Effector CD4-positive, alpha-beta T cell (primary cell): ENCODE results near the gene MFAP3.
"Not testable (repeated sequence)": the region's sequence is repeated elsewhere in the genome, so short reads cannot be mapped to it uniquely, and the experiment has no call there.

Experiments
- DNase-seq: peaks from one replicate; pipeline ENCODE4 v3.0.0-alpha.2; 2020

Gene MFAP3

DNA sequence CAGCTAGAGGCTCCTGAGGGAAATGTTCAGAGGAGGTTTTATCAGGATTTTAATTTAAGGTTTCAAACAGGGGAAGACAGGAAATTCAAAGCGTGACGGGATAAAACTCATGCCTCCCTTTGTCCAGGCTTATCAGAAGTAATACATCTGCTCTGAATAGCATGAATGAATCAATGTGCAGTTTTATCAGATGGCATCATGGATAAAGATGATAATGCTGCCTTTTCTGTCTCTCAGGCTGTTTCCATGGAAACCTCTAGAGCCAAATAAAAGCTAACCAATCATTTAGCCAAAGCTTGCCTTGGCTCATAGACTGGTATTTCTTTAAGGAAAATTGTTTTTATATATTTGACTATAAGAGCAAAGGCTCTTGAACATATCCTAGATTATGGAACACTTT lies 16.4 kb downstream of the MFAP3 start:
- DNase-seq = no peak

DNA sequence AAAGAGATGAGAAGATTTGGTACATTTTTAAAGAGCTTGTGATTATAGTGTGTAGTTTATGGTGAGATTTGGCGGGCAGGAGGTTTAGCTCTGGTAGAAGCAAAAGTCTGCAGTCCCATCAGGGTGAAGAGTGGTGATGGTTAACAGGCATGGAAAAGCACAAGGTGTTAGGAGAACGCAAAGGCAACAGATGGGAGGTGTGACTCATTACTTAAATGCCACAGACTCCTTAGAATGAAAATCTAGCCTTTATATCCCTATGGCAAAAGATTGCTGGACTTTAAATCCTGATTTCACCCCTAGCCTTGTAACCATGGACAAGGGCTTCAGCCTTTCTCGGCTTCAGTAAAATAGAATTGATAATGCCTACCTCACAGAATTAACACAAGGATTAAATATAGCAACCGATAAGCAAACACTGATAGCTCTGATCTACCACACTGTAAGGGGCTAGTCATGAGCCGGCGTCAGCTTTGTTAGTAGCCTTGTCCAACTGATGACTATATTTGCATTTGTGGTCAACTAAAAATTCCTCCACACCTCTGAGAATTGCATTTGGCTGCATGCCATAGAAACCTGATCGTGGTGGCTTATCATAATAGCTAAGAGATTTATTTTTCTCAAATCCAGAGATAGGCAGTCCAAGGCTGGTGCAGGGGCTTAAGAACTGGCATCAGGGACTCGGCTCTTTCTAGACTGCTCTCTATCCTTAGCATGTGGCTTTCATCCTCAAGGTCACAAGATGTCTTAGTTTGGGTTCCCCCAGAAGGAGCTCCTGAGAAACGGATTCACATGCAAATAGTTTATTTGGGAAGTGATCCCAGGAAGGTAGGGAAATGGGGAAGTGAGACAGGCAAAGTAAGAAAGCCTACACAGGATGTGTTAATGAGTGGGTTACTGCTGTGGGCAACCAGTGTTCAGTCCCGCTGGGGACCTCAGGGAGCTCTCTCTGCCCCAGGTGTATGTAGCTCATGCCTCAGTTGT lies 19.6 kb downstream of the MFAP3 start:
- no peak for DNase-seq

DNA sequence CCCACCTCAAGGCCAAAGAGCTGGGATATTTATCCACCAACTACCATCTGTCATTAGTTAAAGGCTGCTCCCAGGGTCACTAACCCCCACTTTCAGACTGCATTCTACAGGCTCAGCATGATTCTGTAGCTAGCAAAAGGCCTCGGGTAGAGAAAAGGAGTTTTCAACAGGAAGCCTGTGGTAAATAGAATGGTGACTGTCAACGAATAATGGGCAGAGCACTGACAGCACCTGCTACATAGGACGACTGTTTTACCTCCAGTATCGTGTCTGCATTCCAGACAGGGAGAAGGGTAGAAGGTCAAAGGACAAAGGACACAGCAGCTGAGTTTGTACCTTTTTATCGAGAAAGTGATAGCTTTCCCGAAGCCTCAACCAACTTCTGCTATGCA lies 20.3 kb downstream of the MFAP3 start:
- DNase-seq = no peak

DNA sequence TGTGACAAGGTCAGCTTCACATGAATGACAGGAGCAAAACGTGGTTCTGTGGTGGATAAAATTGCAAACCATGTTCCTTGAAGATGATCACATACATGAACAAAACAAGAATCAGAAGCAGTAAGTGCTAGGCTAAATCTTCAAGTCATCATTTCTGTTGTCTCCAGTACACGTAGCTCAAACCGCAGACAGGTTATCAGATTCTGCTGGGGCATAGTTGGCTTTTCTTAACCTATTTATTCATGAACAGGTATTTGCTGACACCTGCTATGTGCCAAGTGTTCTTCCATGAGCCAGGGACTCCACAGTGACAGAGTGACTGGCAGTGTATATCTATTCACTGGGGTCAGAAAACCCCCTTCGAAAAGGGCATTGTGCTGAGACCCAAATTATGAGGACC lies 20.8 kb downstream of the MFAP3 start:
- no peak for DNase-seq

DNA sequence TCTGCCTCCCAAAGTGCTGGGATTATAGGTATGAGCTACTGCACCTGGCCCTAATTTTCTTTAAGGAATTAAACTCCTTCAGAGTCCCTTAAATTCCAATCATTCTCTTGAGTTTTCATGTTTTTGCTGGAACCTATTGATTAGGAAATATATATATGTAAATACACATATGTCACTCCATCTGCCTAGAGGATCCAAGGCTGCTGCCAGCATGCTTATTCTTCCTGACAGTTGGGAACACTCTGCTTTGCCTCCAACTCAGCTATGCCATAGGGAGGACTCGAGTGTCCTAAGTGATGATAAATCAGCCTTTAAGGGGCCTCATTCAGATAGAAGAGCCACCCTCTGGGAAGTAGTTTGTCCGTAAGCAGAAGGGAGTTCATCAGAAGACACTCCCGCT lies 21.8 kb downstream of the MFAP3 start:
- DNase-seq = no peak

DNA sequence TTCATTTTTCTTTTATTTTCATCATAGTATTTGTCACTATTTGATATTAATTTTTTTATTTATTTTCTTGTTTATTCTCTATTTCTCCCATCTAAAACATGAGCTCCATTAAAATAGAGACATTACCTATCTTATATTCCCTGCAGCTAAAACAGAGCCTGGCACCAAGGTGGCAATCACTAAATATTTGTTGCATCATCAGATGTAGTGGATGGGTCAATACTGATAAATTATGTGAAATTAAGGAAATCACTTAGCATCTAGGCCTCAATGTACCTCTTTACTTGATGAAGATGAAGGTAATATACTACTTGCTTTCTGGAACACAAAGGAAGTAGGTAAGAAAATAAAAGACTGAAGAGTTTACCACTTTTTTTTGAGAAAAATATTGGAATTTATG lies 24.6 kb downstream of the MFAP3 start:
- DNase-seq = no peak

DNA sequence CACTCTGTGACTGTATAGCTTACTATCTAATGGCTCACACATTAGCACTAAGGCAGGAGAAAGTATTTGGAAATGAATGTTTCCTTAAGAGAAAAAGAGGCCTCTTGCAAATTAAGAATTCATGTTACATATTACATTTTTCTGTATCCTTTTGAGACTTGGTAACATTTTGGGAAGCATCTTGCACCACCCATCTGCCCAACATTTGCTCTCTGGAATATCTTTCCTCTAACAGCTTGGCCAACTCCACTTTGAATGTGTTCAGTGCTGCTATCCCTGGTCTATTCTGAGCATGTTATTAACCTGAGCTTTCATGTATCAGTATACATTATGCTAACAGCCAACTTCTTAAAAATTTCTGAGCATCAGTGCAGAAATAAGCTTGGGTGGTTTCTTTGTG lies 27.2 kb downstream of the MFAP3 start:
- no peak for DNase-seq

DNA sequence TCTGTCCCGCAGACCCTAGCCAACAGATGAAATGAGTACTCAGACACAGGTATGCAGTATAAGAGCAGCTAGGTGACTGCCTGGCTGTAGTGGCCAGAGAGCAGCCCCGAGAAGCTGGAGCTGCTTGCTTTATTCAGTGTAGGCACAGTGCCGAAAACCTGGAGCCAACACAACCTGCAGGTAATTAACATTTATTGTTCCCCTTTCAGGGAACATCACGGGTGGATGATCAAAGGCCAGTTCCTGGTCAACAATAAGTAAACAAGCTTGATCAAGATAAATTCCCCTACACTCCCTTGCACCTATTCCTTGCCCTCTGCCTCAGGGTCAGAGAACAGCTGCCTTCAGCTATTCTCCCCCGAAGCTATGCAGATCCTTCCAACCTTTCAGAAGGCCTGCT lies 31.1 kb downstream of the MFAP3 start:
- DNase-seq = not testable (repeated sequence)

DNA sequence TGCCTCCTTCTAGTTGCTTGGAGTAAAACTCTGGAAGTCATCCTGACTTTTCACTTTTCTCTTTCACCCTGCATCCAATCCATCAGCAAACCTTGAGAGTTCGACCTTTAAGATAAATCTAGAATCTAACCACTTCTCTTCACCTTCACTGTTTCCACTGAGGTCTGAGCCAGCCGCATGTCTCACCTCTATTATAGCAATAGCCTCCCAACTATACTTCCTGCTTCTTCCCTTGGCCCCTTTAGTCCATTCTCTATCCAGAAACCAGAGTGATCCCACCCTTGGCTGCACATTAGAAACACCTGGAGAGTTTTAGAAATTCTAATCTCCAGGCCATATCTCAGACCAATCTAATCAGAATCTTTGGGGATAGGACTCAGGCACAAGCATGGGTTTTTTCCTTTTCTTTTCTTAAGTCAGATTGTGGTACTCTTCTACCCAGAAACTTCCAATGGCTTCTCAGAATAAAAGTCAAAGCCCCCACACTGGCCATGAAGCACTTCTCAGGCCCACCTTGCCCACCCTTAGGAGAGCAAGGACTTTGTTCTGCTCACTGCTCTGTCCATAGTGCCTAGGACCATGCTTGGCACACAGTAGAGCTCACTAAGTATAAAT lies 33.1 kb downstream of the MFAP3 start:
- DNase-seq = no peak

DNA sequence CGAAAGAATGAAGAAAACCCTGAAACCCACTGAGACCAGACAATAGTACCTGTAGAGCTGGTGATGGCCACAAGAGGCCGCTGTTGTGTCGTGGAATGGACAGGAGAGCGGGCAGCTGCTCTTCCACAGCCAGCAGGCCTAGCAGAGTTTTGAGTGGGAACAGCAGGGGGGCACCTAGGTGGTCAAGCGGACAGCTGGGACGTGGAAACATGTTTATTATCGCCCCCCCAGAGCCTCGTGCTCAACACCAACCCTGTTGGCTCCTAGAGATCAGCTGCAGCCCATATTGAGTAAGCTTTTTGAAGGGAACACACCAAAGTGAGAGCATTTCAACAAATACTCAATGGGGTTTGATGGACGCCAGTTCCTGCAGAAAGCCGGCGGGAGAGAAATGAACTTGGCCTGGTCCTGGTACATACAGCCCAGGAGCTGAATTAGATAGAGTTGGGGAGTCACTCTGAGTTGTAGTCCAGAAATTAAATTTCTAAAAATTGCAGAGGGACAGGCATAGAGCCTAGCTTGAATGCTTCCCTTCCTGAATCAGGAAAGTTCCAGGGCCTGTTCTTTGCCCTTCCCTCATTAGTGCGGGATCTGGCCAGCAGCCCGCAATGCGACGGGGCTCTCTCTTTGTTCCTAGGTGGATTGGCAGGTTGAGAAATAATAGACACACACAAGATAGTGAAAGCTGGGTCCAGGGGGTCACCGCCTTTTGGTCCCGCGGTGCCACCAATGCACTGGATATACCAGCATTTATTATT lies 33.8 kb downstream of the MFAP3 start:
- DNase-seq = peak; percentile 77

DNA sequence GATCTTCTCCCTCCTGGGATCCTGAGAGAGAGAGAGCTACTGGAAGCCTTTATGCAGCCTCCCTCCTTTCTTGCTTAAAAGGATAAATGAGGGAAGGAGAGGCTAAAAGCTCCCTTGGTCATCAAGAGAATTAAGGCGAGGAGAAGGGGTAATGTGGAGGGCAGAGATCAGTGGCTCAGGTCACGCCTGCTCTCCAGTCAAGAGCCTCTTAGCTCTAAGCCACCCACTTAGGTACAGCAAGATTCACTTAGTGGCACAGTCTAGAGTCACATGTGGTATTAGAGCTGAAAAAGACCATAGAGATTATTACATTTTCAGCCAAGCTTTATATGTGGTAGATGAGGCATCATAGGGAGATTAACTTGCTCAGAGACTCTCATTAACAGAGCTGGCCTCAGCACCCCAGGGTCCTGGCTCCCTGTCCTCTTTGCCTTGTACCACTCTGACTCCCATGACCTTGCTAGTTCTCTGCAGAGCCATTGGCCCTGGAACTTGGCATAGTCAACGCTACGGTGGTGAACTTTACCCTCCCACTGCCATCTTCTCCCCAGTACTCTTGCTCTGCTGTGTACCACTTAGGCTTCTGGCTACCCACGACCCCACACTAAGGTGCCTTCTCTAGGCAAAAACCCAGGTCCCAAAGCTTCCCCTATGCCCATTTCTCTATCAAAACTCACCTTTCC lies 37.6 kb downstream of the MFAP3 start:
- no peak for DNase-seq

DNA sequence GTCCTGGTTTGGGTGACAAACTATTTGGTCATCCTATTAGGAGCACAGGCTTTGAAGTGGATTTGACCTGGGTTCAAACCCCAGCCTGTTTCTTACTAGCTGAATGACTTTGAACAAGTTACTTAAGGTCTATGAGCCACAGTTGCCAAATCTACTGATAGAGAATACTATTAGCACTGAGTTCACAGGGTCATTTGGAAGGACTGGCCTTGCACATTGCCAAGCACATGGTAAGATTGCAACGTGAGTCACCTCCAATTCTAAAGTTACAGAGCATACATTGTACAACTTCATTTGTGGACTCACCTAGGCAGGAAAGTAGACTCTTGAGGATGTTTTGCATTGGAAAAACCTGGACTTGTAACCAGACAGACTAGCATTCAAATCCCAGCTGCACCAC lies 38.9 kb downstream of the MFAP3 start:
- no peak for DNase-seq

DNA sequence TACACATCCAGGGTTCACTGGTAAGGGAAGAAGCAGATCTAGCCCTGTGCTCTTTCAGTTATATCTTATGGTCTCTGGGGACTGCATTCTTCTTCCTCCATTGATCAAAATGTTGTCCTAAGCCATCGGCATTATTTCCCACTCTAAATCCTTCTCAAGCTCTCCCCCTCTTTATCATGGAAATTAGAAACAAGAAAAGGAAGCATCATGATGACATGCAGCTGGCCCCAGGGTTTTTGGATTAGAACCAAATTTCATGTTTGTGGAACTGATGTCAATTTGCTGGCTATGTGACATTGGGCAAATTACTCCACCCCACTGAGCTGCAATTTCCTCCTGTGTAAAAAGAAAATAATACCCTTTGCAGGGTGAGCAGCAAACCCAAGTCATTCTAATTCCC lies 39.5 kb downstream of the MFAP3 start:
- DNase-seq = no peak

DNA sequence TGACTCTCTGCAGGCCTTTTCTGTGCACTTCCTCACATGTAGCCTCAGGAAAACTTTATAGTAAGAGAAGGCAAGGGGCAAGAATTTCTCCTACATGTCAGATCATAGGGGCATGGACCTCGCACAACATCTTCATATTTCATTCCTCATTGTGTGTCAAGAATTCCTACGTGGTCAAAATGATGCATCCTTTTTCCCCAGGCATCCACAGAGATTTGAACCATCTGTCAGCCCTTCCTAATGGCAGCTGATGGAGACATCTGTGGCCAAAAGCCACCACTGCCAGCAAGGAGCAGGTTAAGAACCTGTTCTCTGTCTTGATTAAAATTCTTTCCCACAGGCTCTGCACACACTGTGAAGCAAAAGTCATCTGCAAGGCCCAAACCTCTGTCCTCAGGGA lies 42.5 kb downstream of the MFAP3 start:
- no peak for DNase-seq

DNA sequence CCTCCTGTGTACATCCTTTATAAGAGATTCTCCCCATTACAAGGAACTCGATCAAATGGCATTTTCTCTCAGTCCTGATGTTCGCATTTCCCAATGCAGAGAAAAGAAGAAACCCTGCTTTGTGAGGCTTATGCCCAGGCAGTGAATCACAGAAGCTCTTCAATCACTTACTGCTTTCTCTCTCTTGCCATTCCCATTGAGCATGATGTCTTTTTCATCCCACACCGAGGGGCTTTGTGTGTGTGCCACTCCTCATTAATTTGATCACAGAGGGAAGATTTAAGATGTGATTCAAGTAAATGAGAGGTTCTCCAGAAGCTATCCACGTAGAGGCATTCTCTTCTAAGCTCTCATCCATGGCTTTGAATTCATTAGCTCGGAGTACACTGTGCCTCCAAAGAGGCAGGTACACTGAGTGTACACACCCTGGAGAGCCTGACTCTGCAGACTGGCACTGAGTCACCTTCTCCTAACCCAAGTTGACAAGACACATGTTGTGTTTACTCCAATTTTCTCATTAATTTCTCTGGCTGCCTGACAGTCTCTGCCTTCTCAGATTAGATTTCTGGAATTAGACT lies 45.4 kb downstream of the MFAP3 start:
- DNase-seq = no peak

DNA sequence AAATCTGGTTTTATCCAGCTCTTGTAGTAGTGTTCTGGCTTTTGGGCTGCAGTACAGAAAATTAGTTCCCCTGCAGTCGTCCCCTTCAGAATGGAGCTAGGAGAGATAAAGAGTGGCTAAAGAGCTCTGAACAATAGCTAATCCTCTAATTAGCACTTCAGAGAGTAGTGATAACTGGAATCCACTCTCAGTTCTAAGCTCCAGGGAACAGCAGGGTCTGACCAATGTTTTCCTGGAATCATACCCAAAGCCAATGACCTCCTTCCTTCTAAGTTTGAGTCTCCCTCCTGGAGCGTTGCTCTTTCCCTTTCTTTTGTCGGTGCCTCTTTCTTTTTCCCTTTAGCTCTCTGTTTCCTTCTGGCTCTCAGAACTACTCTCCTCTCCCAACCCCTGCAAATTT lies 47.4 kb downstream of the MFAP3 start:
- no peak for DNase-seq

DNA sequence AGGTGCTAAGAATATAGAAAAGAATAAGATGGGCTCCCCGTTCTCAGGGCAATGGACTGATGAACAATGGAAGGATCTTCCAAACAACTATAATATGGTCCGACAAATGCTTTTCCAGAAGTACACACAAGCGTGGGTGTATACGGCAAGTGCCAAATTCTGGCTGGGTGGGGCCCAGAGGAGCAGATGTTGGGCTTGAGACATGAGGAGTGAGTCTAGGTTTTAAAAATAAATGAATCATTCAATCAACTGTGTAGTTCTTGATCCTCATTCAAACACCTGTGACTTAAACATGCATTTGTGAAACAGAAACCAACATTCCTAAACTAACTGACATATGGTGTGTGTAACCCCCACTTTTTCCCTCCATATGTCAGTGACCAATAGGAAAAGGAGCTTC lies 47.9 kb downstream of the MFAP3 start:
- DNase-seq = no peak

DNA sequence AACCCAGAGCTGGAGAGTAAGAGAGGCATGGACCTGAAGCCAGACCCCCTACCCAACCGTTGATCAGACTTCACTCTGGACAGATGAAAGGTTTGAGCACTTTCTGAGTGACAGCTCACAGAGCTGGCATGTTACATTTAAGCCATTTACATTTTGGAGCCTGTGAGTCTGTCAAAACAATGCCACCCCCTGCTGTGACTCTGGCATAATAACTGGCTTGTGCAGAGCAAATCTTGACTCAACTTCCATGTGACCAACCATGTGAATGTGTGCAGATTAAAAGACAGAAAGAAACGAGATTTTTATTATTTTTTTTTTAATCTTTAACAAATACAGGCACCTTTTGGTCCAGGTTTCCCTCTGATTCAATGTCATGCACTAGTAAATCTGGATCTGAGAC lies 48.5 kb downstream of the MFAP3 start:
- DNase-seq = no peak

DNA sequence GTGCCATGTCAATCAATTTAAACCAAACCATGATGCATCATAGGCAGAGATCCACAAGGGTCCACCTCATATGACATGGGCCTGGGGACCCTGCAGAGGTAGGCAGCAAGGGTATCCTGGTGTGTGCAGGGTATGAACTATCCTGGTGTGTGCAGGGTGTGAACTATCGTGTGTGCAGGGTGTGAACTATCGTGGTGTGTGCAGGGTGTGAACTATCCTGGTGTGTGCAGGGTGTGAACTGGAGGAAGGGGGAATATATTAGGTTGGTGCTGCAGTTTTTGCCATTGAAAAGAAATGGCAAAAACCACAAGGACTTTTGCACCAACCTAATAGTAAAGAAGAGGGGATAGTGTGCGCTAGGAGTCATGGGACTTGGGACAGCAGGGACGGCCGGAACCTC lies 50.0 kb downstream of the MFAP3 start:
- DNase-seq = no peak

DNA sequence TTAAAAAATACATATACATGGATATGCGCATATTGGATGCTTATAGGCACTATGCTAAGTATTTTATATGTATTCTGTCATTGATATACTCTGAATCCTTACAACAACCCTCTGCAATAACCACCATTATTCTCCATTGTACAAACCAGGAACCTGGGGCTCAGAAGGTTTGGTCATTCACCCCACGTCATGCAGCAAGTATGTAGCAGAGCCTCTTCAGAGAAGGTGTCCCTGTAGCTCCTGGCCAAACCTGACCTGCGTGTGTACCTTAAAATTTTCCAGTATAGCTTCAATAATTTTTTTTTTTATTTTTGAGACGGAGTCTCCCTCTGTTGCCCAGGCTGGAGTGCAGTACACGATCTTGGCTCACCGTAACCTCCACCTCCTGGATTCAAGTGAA lies 51.9 kb downstream of the MFAP3 start:
- no peak for DNase-seq

DNA sequence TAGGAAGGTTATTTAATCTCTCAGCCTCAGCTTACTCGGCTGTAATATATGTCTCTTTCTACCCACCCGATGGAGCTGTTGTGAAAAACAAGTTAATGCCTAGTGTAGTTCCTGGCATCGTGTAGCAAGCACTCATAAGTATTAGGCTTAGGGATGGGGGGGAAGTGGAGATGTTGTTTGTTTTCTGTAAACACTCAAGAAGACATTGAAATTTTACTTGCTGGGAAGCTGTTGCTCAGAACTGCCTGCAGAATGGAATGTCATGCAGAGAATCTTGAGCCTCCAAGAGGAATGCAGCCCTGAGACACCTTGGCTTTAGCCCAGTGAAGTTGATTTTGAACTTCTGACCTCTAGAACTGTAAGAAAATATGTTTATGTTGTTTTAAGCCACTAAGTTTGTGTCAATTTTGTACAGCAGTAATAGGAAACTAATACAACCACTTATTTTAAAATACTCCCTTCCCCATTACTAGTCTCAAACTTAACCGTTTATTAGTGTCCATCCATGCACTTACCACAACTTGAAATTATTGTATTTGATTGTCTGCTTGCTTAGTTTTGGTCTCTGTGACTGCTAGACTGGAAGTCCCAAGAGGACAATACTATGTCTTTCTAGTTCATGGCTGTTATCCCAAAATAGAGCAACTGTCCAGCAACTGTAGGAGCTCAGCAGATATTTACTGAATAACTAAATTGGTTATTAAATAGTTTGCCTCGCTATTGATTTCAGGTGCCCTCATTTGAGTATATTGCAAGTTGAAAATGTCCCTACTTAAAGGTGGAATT lies 53.8 kb downstream of the MFAP3 start:
- DNase-seq = no peak

DNA sequence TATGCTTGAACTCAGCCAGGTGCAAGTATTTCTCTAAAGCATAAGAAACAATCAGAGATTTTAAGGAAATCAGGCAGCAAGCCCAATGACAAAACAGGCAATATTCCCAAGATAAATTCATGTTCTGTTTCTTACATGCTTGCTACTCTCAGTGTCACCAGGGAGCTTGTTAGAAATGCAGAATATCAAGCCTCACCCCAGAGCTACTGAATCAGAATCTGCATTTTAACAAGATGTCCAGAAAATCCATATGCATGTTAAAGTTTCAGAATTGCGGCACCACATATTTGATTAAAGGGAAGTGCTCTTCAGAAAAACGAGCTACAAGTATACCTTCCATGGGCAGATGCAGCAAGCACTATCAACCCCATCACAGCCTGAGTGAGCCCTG lies 54.4 kb downstream of the MFAP3 start:
- no peak for DNase-seq
